Psoas muscle (tissue), 8 donors: Measurements from ENCODE around the gene PPP2R5B. TPM values are rescaled to one million over a fixed set of nuclear protein-coding genes. Genes with fewer than 3 reads are reported as not detected.

Experiments used
- ATAC-seq, 4 donors: fragments of 200-7000 bp; cut with Tn5 transposase; one replicate each; pipeline ENCODE4 v1.9.1; 2020; ENCODE audit warnings: moderate library complexity in 3 of 4, mild to moderate bottlenecking in 2 of 4
- DNase-seq, 2 donors: peaks; one replicate each; pipeline ENCODE4 v3.0.0-alpha.2; 2020
- H3K27ac ChIP-seq: fragments of 200-600 bp; one replicate; pipeline ENCODE4 v1.8.0; 2022
- H3K27me3 ChIP-seq, 3 donors: fragments of 200-600 bp in 1 of 3; one replicate each; pipeline versions ENCODE4 v1.6.1 to v1.8.0; 2013 to 2022; ENCODE audit warnings: low read length in 2 of 3, mild to moderate bottlenecking in 2 of 3, moderate library complexity in 1 of 3; ENCODE audit not compliant: insufficient read depth in 3 of 3
- H3K36me3 ChIP-seq, 2 donors: fragments of 200-600 bp in 1 of 2; one replicate each; pipeline versions ENCODE4 v1.6.1 to v1.8.0; 2013 to 2022; ENCODE audit warnings: low read depth in 1 of 2, mild to moderate bottlenecking in 1 of 2, moderate library complexity in 1 of 2; ENCODE audit not compliant: insufficient read depth in 1 of 2
- H3K4me1 ChIP-seq: fragments of 200-600 bp; one replicate; pipeline ENCODE4 v1.8.0; 2022
- H3K4me3 ChIP-seq: fragments of 200-600 bp; one replicate; pipeline ENCODE4 v1.8.0; 2022; ENCODE audit warnings: mild to moderate bottlenecking
- H3K9me3 ChIP-seq: fragments of 200-600 bp; one replicate; pipeline ENCODE4 v1.8.0; 2022
- CTCF ChIP-seq: fragments of 200-600 bp; IDR thresholded peaks from one replicate; pipeline ENCODE4 v1.8.0; 2022; ENCODE audit warnings: antibody characterized with exemption
- WGBS, 3 donors: extraction: QIAGEN DNeasy Blood & Tissue Kit; methylation state at CpG; one replicate each; pipeline versions ENCODE4 v1.1.6 to v1.1.7; 2013; 5-methylcytosine and 5-hydroxymethylcytosine counted together
- intact Hi-C, 2 donors: fragments of 100-400 bp; cut with DNase I; formaldehyde crosslinking; loops; one replicate each; pipeline versions ENCODE4 v1.11.0 to v1.14.2; 2022
- polyA plus RNA-seq, 3 donors: library from polyadenylated mRNA; stranded (reverse); fragments of 200-250 nt; gene quantifications; one replicate each; pipeline ENCODE4 v1.2.3, GENCODE V29; 2013
- total RNA-seq, 4 donors: library from RNA; stranded (reverse); fragmentation: NEBNext Ultra II Directional in 2 of 4; extraction: Animal tissue kit (Norgen Biotek cat#: 25700) in 2 of 4; gene quantifications; one replicate each; pipeline versions ENCODE4 v1.2.1 to v1.2.4, GENCODE V29; 2021 to 2023
- donor health status: healthy with polysubstance abuse.
- donor health status: DM: no; HTN: no; CAD: no; lungs with moderate emphysema.
- donor health status: Bipolar disorder and iron deficiency.
- donor health status: healthy.
- donor health status: DM: yes; HTN: yes; CAD: no.
- donor health status: DM: no; HTN: no; CAD: no.
- donor health status: DM: no; HTN: no; CAD: no.
- donor health status: DM: yes; HTN: yes; CAD: no.

Gene PPP2R5B
- total and polyA plus RNA-seq, 7 donors = 13.2 to 36.1 (median 17.2) TPM

GRCh38 chr11:64877390-64878222 is 46.9 kb upstream of the PPP2R5B start:
- Histone ChIP-seq H3K4me1 (peaks cover 52% of the 10 kb centered on the region), H3K27me3 (no peaks in the 10 kb centered on the region), H3K9me3 (no peaks in the 10 kb centered on the region), H3K36me3 (peaks cover 0 to 20% of the 10 kb centered on the region in 2 donors), H3K27ac (peak overlapping the region; percentile 97), H3K4me3 (peak overlapping the region; percentile 99)
- no peak for TF ChIP-seq CTCF
- DNase-seq (peak in 1 of 2 donors; percentile 19), ATAC-seq (peak; percentile 0 to 9 (median 4))
- intact Hi-C loops = loop anchor here (1.0 to 2.0 kb wide), 3 partner anchors 15 to 67 kb away; partner anchors contain the start of gene MEN1 (in 1 of the 2)
- 0 to 1% (median 0%) methylated on average over 35 to 41 of the region's 41 CpGs for WGBS, 3 donors

GRCh38 chr11:64878223-64878493 is 46.3 kb upstream of the PPP2R5B start:
- Histone ChIP-seq H3K4me1 (peaks cover 46% of the 10 kb centered on the region), H3K4me3 (peak overlapping the region; percentile 99), H3K27ac (peak overlapping the region; percentile 97), H3K27me3 (no peaks in the 10 kb centered on the region), H3K9me3 (no peaks in the 10 kb centered on the region), H3K36me3 (peaks cover 0 to 14% of the 10 kb centered on the region in 2 donors)
- TF ChIP-seq CTCF = no peak
- ATAC-seq (peak; percentile 29 to 54 (median 36)), DNase-seq (no peak)
- intact Hi-C loops = loop anchor here in 1 of 2 donors (1.0 kb wide), 1 partner anchor 68 kb away; the partner anchor contains the start of gene MEN1
- WGBS, 3 donors = 0% methylated on average over 18 to 21 of the region's 21 CpGs

DNA sequence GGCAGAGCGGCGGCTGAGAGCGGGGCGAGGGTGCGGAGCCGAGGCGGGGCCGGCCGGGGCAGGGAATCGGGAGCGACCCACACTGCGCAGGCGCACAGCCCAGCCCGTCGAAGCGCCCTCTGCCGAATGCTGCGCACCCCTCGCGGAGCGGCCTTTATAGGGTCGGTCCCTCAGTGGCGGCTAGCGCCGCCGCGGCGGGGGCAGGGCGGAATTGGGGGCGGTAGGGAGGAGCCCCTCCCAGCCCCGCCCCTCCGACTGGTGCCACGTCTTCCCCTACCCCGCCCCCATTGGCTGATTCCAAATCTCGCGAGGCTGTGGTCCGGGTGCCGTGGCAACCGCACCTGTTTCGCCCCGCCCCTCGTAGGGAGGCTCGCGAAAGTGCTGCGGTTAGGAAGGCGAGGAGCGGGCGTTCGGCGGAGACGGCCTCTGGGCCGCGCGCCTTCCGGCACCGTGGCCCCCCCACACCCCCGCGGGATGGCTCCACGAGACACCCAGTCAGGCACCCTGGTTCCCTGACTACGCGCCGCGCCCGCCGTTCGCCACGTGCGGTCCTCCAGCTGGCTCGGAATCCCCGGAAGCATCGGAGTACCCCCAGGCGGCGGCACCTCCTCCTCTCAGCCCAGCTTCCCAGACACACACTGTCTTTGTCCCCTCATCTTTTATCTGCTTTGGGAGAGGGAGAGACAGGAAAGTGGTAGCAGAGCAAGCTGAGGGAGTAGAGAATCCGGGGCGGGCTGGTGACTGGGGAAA is 45.8 kb upstream of the PPP2R5B start, which contains the start of gene EHD1:
Gene EHD1, minus strand, starts transcription at position 128 of the 750 bp plus-strand sequence. CDS start 157 bp downstream, outside the sequence.
- H3K4me3 ChIP-seq = peak within 1 kb of the TSS; percentile 99
- H3K9me3 ChIP-seq = no peaks in the 10 kb centered on the region
- ATAC-seq (peak; percentile 82 to 92 (median 88)), DNase-seq (peak; percentile 99)
- H3K4me1 ChIP-seq = peaks cover 42% of the 10 kb centered on the region
- H3K36me3 ChIP-seq = peaks cover 0 to 9% of the 10 kb centered on the region in 2 donors
- H3K27me3 ChIP-seq = no peaks in the 10 kb centered on the region
- 0 to 1% (median 0%) methylated on average over 33 to 75 of the region's 75 CpGs for WGBS, 3 donors
- intact Hi-C loops = loop anchor here in 1 of 2 donors (1.0 kb wide), 1 partner anchor 68 kb away; the partner anchor contains the start of gene MEN1
- H3K27ac ChIP-seq = peak within 1 kb of the TSS; percentile 97
- TF ChIP-seq CTCF = peak; percentile 46

GRCh38 chr11:64879244-64879900 is 45.1 kb upstream of the PPP2R5B start:
- peak overlapping the region; percentile 99 for H3K4me3 ChIP-seq
- peaks cover 40% of the 10 kb centered on the region for H3K4me1 ChIP-seq
- no peak for TF ChIP-seq CTCF
- ATAC-seq (peak in 2 of 4 donors; percentile 2 to 3), DNase-seq (peak in 1 of 2 donors; percentile 52)
- peak overlapping the region; percentile 97 for H3K27ac ChIP-seq
- no peaks in the 10 kb centered on the region for H3K27me3 ChIP-seq
- no peaks in the 10 kb centered on the region for H3K9me3 ChIP-seq
- intact Hi-C loops = no loop called here
- H3K36me3 ChIP-seq = peaks cover 0 to 2% of the 10 kb centered on the region in 2 donors
- 22 to 27% (median 25%) methylated on average over 16 of the region's 16 CpGs for WGBS, 3 donors
